ENCODE results near the gene NUP210.

The NUP210 gene

GRCh38 chr3:13346481-13347389 is 73.4 kb downstream of the NUP210 start:
- TF ChIP-seq CTCF (IDR thresholded peaks at IDR 0.05; ENCODE audit: extremely low read depth, insufficient read depth, missing control alignments), result no peak
- no peak for DNase-seq (ENCODE audit: low spot score)
- in situ Hi-C loops (cut with MboI; ENCODE audit: low pct_unique_long_range_greater_than_20kb, low sequenced_read_pairs, unreplicated experiment), result no loop called here

GRCh38 chr3:13345772-13346171 is 74.3 kb downstream of the NUP210 start:
- in situ Hi-C loops (cut with MboI; ENCODE audit: low pct_unique_long_range_greater_than_20kb, low sequenced_read_pairs, unreplicated experiment), result no loop called here
- no peak for DNase-seq (ENCODE audit: low spot score)
- TF ChIP-seq CTCF (IDR thresholded peaks at IDR 0.05; ENCODE audit: extremely low read depth, insufficient read depth, missing control alignments), result no peak

GRCh38 chr3:13345284-13345683 is 74.8 kb downstream of the NUP210 start:
- DNase-seq (ENCODE audit: low spot score), result no peak
- no peak for TF ChIP-seq CTCF (IDR thresholded peaks at IDR 0.05; ENCODE audit: extremely low read depth, insufficient read depth, missing control alignments)
- in situ Hi-C loops (cut with MboI; ENCODE audit: low pct_unique_long_range_greater_than_20kb, low sequenced_read_pairs, unreplicated experiment), result no loop called here

- no peak for TF ChIP-seq CTCF (IDR thresholded peaks at IDR 0.05; ENCODE audit: extremely low read depth, insufficient read depth, missing control alignments)
- in situ Hi-C loops (cut with MboI; ENCODE audit: low pct_unique_long_range_greater_than_20kb, low sequenced_read_pairs, unreplicated experiment), result no loop called here
These were observed 75.5 kb downstream of the NUP210 start for GRCh38 chr3:13344663-13345062.

GRCh38 chr3:13343601-13344000 is 76.5 kb downstream of the NUP210 start:
- in situ Hi-C loops (cut with MboI; ENCODE audit: low pct_unique_long_range_greater_than_20kb, low sequenced_read_pairs, unreplicated experiment), result no loop called here

More at GRCh38 chr3:13344663-13345062, 75.5 kb downstream of the NUP210 start:
- DNase-seq (ENCODE audit: low spot score), result no peak

More at GRCh38 chr3:13343601-13344000, 76.5 kb downstream of the NUP210 start:
- no peak for DNase-seq (ENCODE audit: low spot score)
- no peak for TF ChIP-seq CTCF (IDR thresholded peaks at IDR 0.05; ENCODE audit: extremely low read depth, insufficient read depth, missing control alignments)
